Thymus (tissue), 11 donors: ENCODE data around the gene APOBEC3G. TPM values are rescaled to one million over a fixed set of nuclear protein-coding genes. Genes with fewer than 3 reads are reported as not detected.

ENCODE experiments used
- DNase-seq, 9 donors: peaks; one replicate each; pipeline ENCODE4 v3.0.0-alpha.2; 2013; ENCODE audit warnings: low spot score in 9 of 9, low read depth in 6 of 9, missing footprints in 1 of 9
- H3K27ac ChIP-seq, 2 donors: one replicate each; pipeline ENCODE4 v1.5.1; 2013; ENCODE audit warnings: control low read depth in 1 of 2, low read depth in 1 of 2, low read length in 1 of 2, mild to moderate bottlenecking in 1 of 2, moderate library complexity in 1 of 2
- H3K27me3 ChIP-seq, 2 donors: one replicate each; pipeline ENCODE4 v1.5.1; 2013; ENCODE audit warnings: low read length in 1 of 2; ENCODE audit not compliant: control insufficient read depth in 2 of 2, insufficient read depth in 1 of 2
- H3K36me3 ChIP-seq, 2 donors: one replicate each; pipeline ENCODE4 v1.5.1; 2013; ENCODE audit warnings: low read length in 1 of 2, mild to moderate bottlenecking in 1 of 2, moderate library complexity in 1 of 2; ENCODE audit not compliant: control insufficient read depth in 2 of 2, insufficient read depth in 2 of 2
- H3K4me1 ChIP-seq, 2 donors: one replicate each; pipeline ENCODE4 v1.5.1; 2013; ENCODE audit warnings: low read length in 2 of 2; ENCODE audit not compliant: control insufficient read depth in 2 of 2, insufficient read depth in 2 of 2
- H3K4me3 ChIP-seq, 2 donors: one replicate each; pipeline ENCODE4 v1.5.1; 2013; ENCODE audit warnings: low read length in 2 of 2, control low read depth in 1 of 2, mild to moderate bottlenecking in 1 of 2
- H3K9me3 ChIP-seq, 2 donors: one replicate each; pipeline ENCODE4 v1.5.1; 2013; ENCODE audit warnings: low read length in 1 of 2, mild to moderate bottlenecking in 1 of 2; ENCODE audit not compliant: control insufficient read depth in 2 of 2, insufficient read depth in 1 of 2
- WGBS: extraction: QIAGEN DNeasy Blood & Tissue Kit; methylation state at CpG from one replicate; pipeline ENCODE4 v1.1.7; 2013; 5-methylcytosine and 5-hydroxymethylcytosine counted together
- polyA plus RNA-seq: library from polyadenylated mRNA; stranded (reverse); fragments of 200-250 nt; gene quantifications from one replicate; pipeline ENCODE4 v1.2.3, GENCODE V29; 2013
- total RNA-seq: library from RNA; stranded (reverse); fragments of 120-200 nt; gene quantifications from one replicate; pipeline ENCODE4 v1.2.4, GENCODE V29; 2013
- donor health status: healthy.

APOBEC3G gene
- total and polyA plus RNA-seq, 2 donors, result 32.3 to 43.1 TPM

GRCh38 chr22:39109361-39109760 lies 32.3 kb downstream of the APOBEC3G start:
- WGBS, result 59% methylated on average over 9 of the region's 9 CpGs
- DNase-seq, result no peak
- Histone ChIP-seq H3K27me3 (peaks cover 0 to 2% of the 10 kb centered on the region in 2 donors), H3K27ac (no peak overlapping the region), H3K9me3 (no peaks in the 10 kb centered on the region), H3K36me3 (no peaks in the 10 kb centered on the region), H3K4me1 (peaks cover 0 to 5% of the 10 kb centered on the region in 2 donors), H3K4me3 (no peak overlapping the region)

- H3K4me3 ChIP-seq, result no peak overlapping the region
- peak overlapping the region in 1 of 2 donors; percentile 8 for H3K27ac ChIP-seq
- 70% methylated on average over 15 of the region's 15 CpGs for WGBS
These were observed 33.8 kb downstream of the APOBEC3G start for GRCh38 chr22:39110631-39111561.

GRCh38 chr22:39114112-39114511 lies 37.0 kb downstream of the APOBEC3G start:
- H3K27ac ChIP-seq, result no peak overlapping the region
- no peak overlapping the region for H3K4me3 ChIP-seq
- peaks cover 0 to 11% of the 10 kb centered on the region in 2 donors for H3K27me3 ChIP-seq
- H3K36me3 ChIP-seq, result no peaks in the 10 kb centered on the region
- no peaks in the 10 kb centered on the region for H3K9me3 ChIP-seq
- DNase-seq, result no peak
- WGBS, result 87% methylated on average over 6 of the region's 6 CpGs
- peaks cover 0 to 7% of the 10 kb centered on the region in 2 donors for H3K4me1 ChIP-seq

More at GRCh38 chr22:39110631-39111561, 33.8 kb downstream of the APOBEC3G start:
- peaks cover 0 to 7% of the 10 kb centered on the region in 2 donors for H3K4me1 ChIP-seq
- peaks cover 0 to 11% of the 10 kb centered on the region in 2 donors for H3K27me3 ChIP-seq
- H3K36me3 ChIP-seq, result no peaks in the 10 kb centered on the region
- DNase-seq, result no peak
- H3K9me3 ChIP-seq, result no peaks in the 10 kb centered on the region

- Histone ChIP-seq H3K36me3 (no peaks in the 10 kb centered on the region), H3K9me3 (no peaks in the 10 kb centered on the region), H3K27me3 (peaks cover 0 to 11% of the 10 kb centered on the region in 2 donors), H3K27ac (no peak overlapping the region), H3K4me3 (no peak overlapping the region), H3K4me1 (peaks cover 0 to 4% of the 10 kb centered on the region in 2 donors)
- 97% methylated on average over 2 of the region's 2 CpGs for WGBS
- no peak for DNase-seq
These were observed 38.5 kb downstream of the APOBEC3G start for GRCh38 chr22:39115570-39115969.

GRCh38 chr22:39115977-39116621 lies 39.0 kb downstream of the APOBEC3G start:
- no peaks in the 10 kb centered on the region for H3K36me3 ChIP-seq
- no peaks in the 10 kb centered on the region for H3K9me3 ChIP-seq
- no peak overlapping the region for H3K27ac ChIP-seq
- DNase-seq, result no peak
- H3K27me3 ChIP-seq, result peaks cover 0 to 11% of the 10 kb centered on the region in 2 donors
- 95% methylated on average over 9 of the region's 9 CpGs for WGBS
- H3K4me1 ChIP-seq, result peaks cover 0 to 2% of the 10 kb centered on the region in 2 donors
- no peak overlapping the region for H3K4me3 ChIP-seq

GRCh38 chr22:39117585-39118191 lies 40.6 kb downstream of the APOBEC3G start:
- Histone ChIP-seq H3K27ac (no peak overlapping the region), H3K4me3 (no peak overlapping the region), H3K9me3 (no peaks in the 10 kb centered on the region), H3K4me1 (peaks cover 0 to 2% of the 10 kb centered on the region in 2 donors), H3K27me3 (peaks cover 0 to 11% of the 10 kb centered on the region in 2 donors), H3K36me3 (no peaks in the 10 kb centered on the region)
- peak in 3 of 9 donors; percentile 21 to 47 (median 28) for DNase-seq
- WGBS, result 79% methylated on average over 14 of the region's 14 CpGs

GRCh38 chr22:39120983-39121382 lies 43.9 kb downstream of the APOBEC3G start:
- Histone ChIP-seq H3K27ac (no peak overlapping the region), H3K4me1 (peaks cover 0 to 2% of the 10 kb centered on the region in 2 donors), H3K27me3 (peaks cover 0 to 4% of the 10 kb centered on the region in 2 donors), H3K36me3 (no peaks in the 10 kb centered on the region), H3K4me3 (no peak overlapping the region), H3K9me3 (no peaks in the 10 kb centered on the region)
- DNase-seq, result no peak
- WGBS, result 96% methylated on average over 4 of the region's 4 CpGs

GRCh38 chr22:39122772-39123470 lies 45.8 kb downstream of the APOBEC3G start:
- Histone ChIP-seq H3K4me3 (no peak overlapping the region), H3K36me3 (no peaks in the 10 kb centered on the region), H3K4me1 (peaks cover 0 to 2% of the 10 kb centered on the region in 2 donors), H3K27me3 (peaks cover 0 to 4% of the 10 kb centered on the region in 2 donors), H3K9me3 (no peaks in the 10 kb centered on the region), H3K27ac (no peak overlapping the region)
- WGBS, result 97% methylated on average over 17 of the region's 17 CpGs
- DNase-seq, result no peak
